ENCODE measurements around the gene TMF1.

GRCh38 chr3:69031635-69032034, 20.5 kb downstream of the TMF1 start:
- TF ChIP-seq, protein P1, sequence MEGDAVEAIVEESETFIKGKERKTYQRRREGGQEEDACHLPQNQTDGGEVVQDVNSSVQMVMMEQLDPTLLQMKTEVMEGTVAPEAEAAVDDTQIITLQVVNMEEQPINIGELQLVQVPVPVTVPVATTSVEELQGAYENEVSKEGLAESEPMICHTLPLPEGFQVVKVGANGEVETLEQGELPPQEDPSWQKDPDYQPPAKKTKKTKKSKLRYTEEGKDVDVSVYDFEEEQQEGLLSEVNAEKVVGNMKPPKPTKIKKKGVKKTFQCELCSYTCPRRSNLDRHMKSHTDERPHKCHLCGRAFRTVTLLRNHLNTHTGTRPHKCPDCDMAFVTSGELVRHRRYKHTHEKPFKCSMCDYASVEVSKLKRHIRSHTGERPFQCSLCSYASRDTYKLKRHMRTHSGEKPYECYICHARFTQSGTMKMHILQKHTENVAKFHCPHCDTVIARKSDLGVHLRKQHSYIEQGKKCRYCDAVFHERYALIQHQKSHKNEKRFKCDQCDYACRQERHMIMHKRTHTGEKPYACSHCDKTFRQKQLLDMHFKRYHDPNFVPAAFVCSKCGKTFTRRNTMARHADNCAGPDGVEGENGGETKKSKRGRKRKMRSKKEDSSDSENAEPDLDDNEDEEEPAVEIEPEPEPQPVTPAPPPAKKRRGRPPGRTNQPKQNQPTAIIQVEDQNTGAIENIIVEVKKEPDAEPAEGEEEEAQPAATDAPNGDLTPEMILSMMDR (IDR thresholded peaks at IDR 0.05), result no peak
- TF ChIP-seq POLR2A (IDR thresholded peaks at IDR 0.05), result no peak
